Measurements from ENCODE around the gene NLGN1.

GRCh38 chr3:173869766-173870165 lies 472.2 kb downstream of the NLGN1 start:
- TF ChIP-seq POLR2AphosphoS5 (IDR thresholded peaks at IDR 0.05; ENCODE audit: low read depth, low read length) (no peak), TAF1 (IDR thresholded peaks at IDR 0.05; ENCODE audit: borderline replicate concordance, low read depth, low read length) (no peak)

All from GM12892 (cell line).